HepG2 (cell line): ENCODE data around the gene GAL3ST2. TPM values are rescaled to one million over a fixed set of nuclear protein-coding genes. Genes with fewer than 3 reads are reported as not detected.

Experiments used
- ARNT ChIP-seq: fragments of 450-650 bp; IDR thresholded peaks from 2 replicates; pipeline ENCODE4 v1.6.1; 2017
- CENPX ChIP-seq: sonication (generic); formaldehyde crosslinking; IDR thresholded peaks from 2 replicates; pipeline ENCODE4 v1.9.0; 2021; ENCODE audit warnings: mild to moderate bottlenecking, missing genetic modification reagents, moderate library complexity
- CSRNP2 ChIP-seq: sonication (generic); formaldehyde crosslinking; conservative IDR thresholded peaks from 2 replicates; pipeline ENCODE4 v1.8.0; 2022; ENCODE audit warnings: low read depth, missing genetic modification reagents
- FOSL1 ChIP-seq: sonication (generic); formaldehyde crosslinking; IDR thresholded peaks from 2 replicates; pipeline ENCODE4 v1.9.0; 2021; ENCODE audit warnings: missing genetic modification reagents, borderline replicate concordance
- HDAC6 ChIP-seq: fragments of 200-600 bp; sonication (generic); IDR thresholded peaks from 2 replicates; pipeline ENCODE4 v1.7.0; 2017; ENCODE audit warnings: mild to moderate bottlenecking, antibody characterized with exemption, low read length, low read depth
- IRX3 ChIP-seq: sonication (generic); formaldehyde crosslinking; IDR thresholded peaks from 2 replicates; pipeline ENCODE4 v1.8.1; 2023; ENCODE audit warnings: mild to moderate bottlenecking, low read depth, missing genetic modification reagents, borderline replicate concordance
- JUN ChIP-seq: sonication (generic); formaldehyde crosslinking; IDR thresholded peaks from 2 replicates; pipeline ENCODE4 v1.4.0; 2020; ENCODE audit warnings: mild to moderate bottlenecking, missing genetic modification reagents
- KAT8 ChIP-seq: IDR thresholded peaks from 2 replicates; pipeline ENCODE4 v1.6.1; 2016; ENCODE audit warnings: missing genetic modification reagents, missing compliant biosample characterization
- MED13 ChIP-seq: sonication (generic); formaldehyde crosslinking; IDR thresholded peaks from 2 replicates; pipeline ENCODE4 v1.5.0; 2020; ENCODE audit warnings: missing genetic modification reagents
- PRDM15 ChIP-seq: sonication (generic); formaldehyde crosslinking; IDR thresholded peaks from 2 replicates; pipeline ENCODE4 v1.4.0; 2020; ENCODE audit warnings: missing genetic modification reagents
- RBFOX2 ChIP-seq: fragments of 200-400 bp; formaldehyde crosslinking; IDR thresholded peaks from 2 replicates; pipeline ENCODE4 v1.6.1; 2017; ENCODE audit warnings: low read depth, mild to moderate bottlenecking, low read length
- REL ChIP-seq: sonication (generic); formaldehyde crosslinking; conservative IDR thresholded peaks from 2 replicates; pipeline ENCODE4 v1.8.0; 2022; ENCODE audit warnings: mild to moderate bottlenecking, missing genetic modification reagents, moderate library complexity
- RXRA ChIP-seq: sonication (generic); formaldehyde crosslinking; IDR thresholded peaks from 2 replicates; pipeline ENCODE4 v1.5.1; 2020; ENCODE audit warnings: missing genetic modification reagents
- SAP130 ChIP-seq: IDR thresholded peaks from 2 replicates; pipeline ENCODE4 v1.6.1; 2016; ENCODE audit warnings: low read depth
- TEAD3 ChIP-seq: optimal IDR thresholded peaks from 2 replicates; pipeline ENCODE3; 2016; ENCODE audit warnings: borderline replicate concordance
- TGIF2 ChIP-seq: IDR thresholded peaks from 2 replicates; pipeline ENCODE4 v1.6.1; 2016; ENCODE audit warnings: control low read depth, missing compliant biosample characterization
- ZFP62 ChIP-seq: sonication (generic); formaldehyde crosslinking; IDR thresholded peaks from 2 replicates; pipeline ENCODE4 v1.4.0; 2020; ENCODE audit warnings: missing genetic modification reagents
- ZNF34 ChIP-seq: sonication (generic); formaldehyde crosslinking; IDR thresholded peaks from 2 replicates; pipeline ENCODE4 v1.4.0; 2020; ENCODE audit warnings: mild to moderate bottlenecking, missing genetic modification reagents, borderline replicate concordance
- ZNF382 ChIP-seq: sonication (generic); formaldehyde crosslinking; IDR thresholded peaks from 2 replicates; pipeline ENCODE4 v1.5.0; 2020; ENCODE audit warnings: missing genetic modification reagents, mild to moderate bottlenecking, borderline replicate concordance
- ZNF431 ChIP-seq: sonication (generic); formaldehyde crosslinking; IDR thresholded peaks from 2 replicates; pipeline ENCODE4 v1.9.0; 2022; ENCODE audit warnings: missing genetic modification reagents, low read depth, mild to moderate bottlenecking, borderline replicate concordance
- ZNF501 ChIP-seq: sonication (generic); formaldehyde crosslinking; IDR thresholded peaks from 2 replicates; pipeline ENCODE4 v1.5.1; 2020; ENCODE audit warnings: mild to moderate bottlenecking, moderate library complexity, missing genetic modification reagents
- ZNF569 ChIP-seq: sonication (generic); formaldehyde crosslinking; IDR thresholded peaks from 2 replicates; pipeline ENCODE4 v1.5.0; 2020; ENCODE audit warnings: mild to moderate bottlenecking, missing genetic modification reagents, moderate library complexity, borderline replicate concordance
- ZNF775 ChIP-seq: sonication (generic); formaldehyde crosslinking; IDR thresholded peaks from 2 replicates; pipeline ENCODE4 v1.4.0; 2020; ENCODE audit warnings: missing genetic modification reagents, mild to moderate bottlenecking, moderate library complexity, borderline replicate concordance
- ZSCAN30 ChIP-seq: sonication (generic); formaldehyde crosslinking; IDR thresholded peaks from 2 replicates; pipeline ENCODE4 v1.5.0; 2020; ENCODE audit warnings: mild to moderate bottlenecking, missing genetic modification reagents
- polyA plus RNA-seq, 8 experiments: library from polyadenylated mRNA; depleted of rRNA in 3 of 8; stranded (reverse) in 7 of 8; unstranded in 1 of 8; fragments of >200 nt; fragmentation: Illumina TruSeq in 4 of 8; extraction: Trizol in 4 of 8; gene quantifications; 2 replicates each; pipeline versions ENCODE4 v1.2.1 to v1.2.3, GENCODE V29; 2011 to 2016; ENCODE audit warnings: low read depth in 4 of 8, missing spikeins in 1 of 8, mixed read lengths in 1 of 8; ENCODE audit not compliant: insufficient read depth in 1 of 8
- total RNA-seq, 5 experiments: library from RNA; depleted of rRNA; stranded (reverse); fragments of >200 nt; fragmentation: Illumina TruSeq; extraction: Trizol; gene quantifications; 2 replicates each; pipeline ENCODE4 v1.2.3, GENCODE V29; 2016; ENCODE audit warnings: low read depth in 1 of 5

GAL3ST2 gene
- total and polyA plus RNA-seq, 2 of the 13 experiments (the other 11 are each of a cell fraction or from before 2014, with no cell fraction given) = 0.17 to 0.20 TPM

- TF ChIP-seq PRDM15 (CRISPR knock-in tag) (peak; percentile 51; the same call in 1 of the 2 replicates), ZSCAN30 (0 out of 2 replicates have a peak, but pooled peaks have one; percentile 28), RBFOX2 (peak; percentile 94), REL (peak; percentile 68; the same call in 1 of the 2 replicates), KAT8 (CRISPR knock-in tag) (peak; percentile 92), IRX3 (peak; percentile 72; the same call in 1 of the 2 replicates), TGIF2 (CRISPR knock-in tag) (no peak; the same call in 1 of the 2 replicates), ZNF569 (CRISPR knock-in tag) (no peak), ZNF382 (CRISPR knock-in tag) (no peak), ARNT (no peak), RXRA (CRISPR knock-in tag) (peak; percentile 94), ZFP62 (no peak), ZNF34 (CRISPR knock-in tag) (no peak), ZNF775 (CRISPR knock-in tag) (no peak), CSRNP2 (CRISPR knock-in tag) (no peak), ZNF501 (CRISPR knock-in tag) (peak; percentile 42), CENPX (CRISPR knock-in tag) (no peak), ZNF431 (CRISPR knock-in tag) (peak; percentile 90), SAP130 (CRISPR knock-in tag) (peak; percentile 98), MED13 (CRISPR knock-in tag) (peak; percentile 89), FOSL1 (CRISPR knock-in tag) (peak; percentile 48), TEAD3 (CRISPR knock-in tag) (peak; percentile 97), JUN (CRISPR knock-in tag) (no peak), HDAC6 (no peak)
Observed at GRCh38 chr2:241770185-241770935, 6.3 kb upstream of the GAL3ST2 start (continued).
